SK-N-SH treated with all-trans-retinoic acid at 6 μM for 48 hours (cell line): ENCODE measurements around the gene TRAPPC6A.

Experiments
- RARB ChIP-seq: fragments of 250-450 bp; sonication (Bioruptor Pico); IDR thresholded peaks from 2 replicates; pipeline ENCODE4 v1.8.0; 2021; ENCODE audit warnings: mild to moderate bottlenecking, moderate library complexity
- SNAI2 ChIP-seq: fragments of 250-450 bp; sonication (Bioruptor Pico); IDR thresholded peaks from 2 replicates; pipeline ENCODE4 v1.5.0; 2020; ENCODE audit warnings: mild to moderate bottlenecking, moderate library complexity
- TOX ChIP-seq: fragments of 250-450 bp; sonication (Bioruptor Pico); IDR thresholded peaks from 2 replicates; pipeline ENCODE4 v1.8.0; 2021; ENCODE audit warnings: mild to moderate bottlenecking, moderate library complexity, borderline replicate concordance
- ZFP3 ChIP-seq: fragments of 250-450 bp; sonication (Bioruptor Pico); IDR thresholded peaks from 2 replicates; pipeline ENCODE4 v1.5.0; 2020; ENCODE audit warnings: mild to moderate bottlenecking, moderate library complexity
- TF ChIP-seq, protein P1 (sequence below): fragments of 250-450 bp; sonication (Bioruptor Pico); IDR thresholded peaks from 2 replicates; pipeline ENCODE4 v1.8.0; 2020; ENCODE audit warnings: mild to moderate bottlenecking, moderate library complexity, borderline replicate concordance

DNA sequence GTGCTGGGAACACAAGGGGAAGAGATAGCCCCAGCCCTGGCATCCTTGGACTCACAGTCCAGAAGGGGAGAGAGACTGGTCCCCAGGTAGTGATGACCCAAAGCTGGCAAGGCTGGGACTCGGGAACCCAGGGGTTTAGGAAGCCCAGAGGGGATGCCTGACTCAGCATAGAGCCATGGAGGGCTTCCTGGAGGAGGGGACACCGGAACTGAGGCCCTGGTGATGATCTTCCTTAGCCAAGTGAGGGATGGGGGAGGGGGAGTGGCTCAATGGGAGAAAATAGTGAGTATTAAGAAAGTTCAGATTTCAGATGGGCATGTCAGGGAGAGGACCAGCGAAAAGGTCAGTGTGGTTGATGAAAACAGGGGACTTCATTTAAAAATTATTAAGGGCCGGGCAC, 40.4 kb upstream of the TRAPPC6A start:
- TF ChIP-seq TOX (CRISPR knock-in tag) (no peak), SNAI2 (no peak), ZFP3 (CRISPR knock-in tag) (no peak), RARB (no peak)
- TF ChIP-seq, protein P1, sequence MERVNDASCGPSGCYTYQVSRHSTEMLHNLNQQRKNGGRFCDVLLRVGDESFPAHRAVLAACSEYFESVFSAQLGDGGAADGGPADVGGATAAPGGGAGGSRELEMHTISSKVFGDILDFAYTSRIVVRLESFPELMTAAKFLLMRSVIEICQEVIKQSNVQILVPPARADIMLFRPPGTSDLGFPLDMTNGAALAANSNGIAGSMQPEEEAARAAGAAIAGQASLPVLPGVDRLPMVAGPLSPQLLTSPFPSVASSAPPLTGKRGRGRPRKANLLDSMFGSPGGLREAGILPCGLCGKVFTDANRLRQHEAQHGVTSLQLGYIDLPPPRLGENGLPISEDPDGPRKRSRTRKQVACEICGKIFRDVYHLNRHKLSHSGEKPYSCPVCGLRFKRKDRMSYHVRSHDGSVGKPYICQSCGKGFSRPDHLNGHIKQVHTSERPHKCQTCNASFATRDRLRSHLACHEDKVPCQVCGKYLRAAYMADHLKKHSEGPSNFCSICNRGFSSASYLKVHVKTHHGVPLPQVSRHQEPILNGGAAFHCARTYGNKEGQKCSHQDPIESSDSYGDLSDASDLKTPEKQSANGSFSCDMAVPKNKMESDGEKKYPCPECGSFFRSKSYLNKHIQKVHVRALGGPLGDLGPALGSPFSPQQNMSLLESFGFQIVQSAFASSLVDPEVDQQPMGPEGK (CRISPR knock-in tag), result no peak
